ENCODE data around the gene PLIN1. TPM values are rescaled to one million over a fixed set of nuclear protein-coding genes. Genes with fewer than 3 reads are reported as not detected.
A peak's percentile ranks its signal among the peaks of the same experiment; 100 is the strongest.

PLIN1 gene
- total RNA-seq, 4 donors from 2014 or later: 4.6 to 48.3 (median 11.9) TPM

DNA sequence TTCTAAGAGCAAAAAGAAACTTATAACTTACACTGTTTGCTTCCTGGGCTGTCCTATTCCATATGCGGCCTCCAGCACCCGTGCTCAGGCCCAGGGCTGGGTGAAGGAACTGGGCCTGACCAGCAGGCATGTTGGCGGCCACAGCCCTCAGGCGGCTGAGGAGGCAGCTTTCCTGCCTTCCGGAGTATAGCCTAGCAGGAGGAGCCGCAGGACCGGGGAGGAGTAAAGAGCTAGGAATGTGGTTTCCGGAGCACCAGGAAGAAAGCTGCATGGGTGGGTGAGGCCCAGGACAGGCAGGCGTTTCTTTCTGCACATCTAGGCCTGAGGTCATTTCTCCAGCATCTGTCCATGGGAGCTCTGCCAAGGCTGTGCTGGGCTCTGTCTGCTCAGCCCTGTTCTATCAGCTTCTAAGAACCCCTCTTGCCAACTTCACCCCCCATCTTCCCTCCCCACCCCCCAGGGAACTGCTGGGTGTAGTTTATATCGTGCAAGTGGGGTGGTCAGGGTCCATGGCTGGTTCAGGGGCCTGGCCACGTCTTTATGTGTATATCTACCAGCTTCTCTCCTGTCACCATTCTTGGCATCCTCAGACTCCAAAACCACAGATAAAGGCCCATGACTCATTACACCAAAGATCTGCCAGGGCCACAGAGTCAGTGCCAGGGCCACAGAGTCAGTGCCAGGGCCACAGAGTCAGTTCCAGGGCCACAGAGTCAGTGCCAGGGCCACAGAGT lies 16.1 kb downstream of the PLIN1 start:
- in situ Hi-C loops (cut with MboI; ENCODE audit: low pct_ligation_motif_present in 1 of 4, low pct_unique_long_range_greater_than_20kb in 1 of 4, low sequenced_read_pairs in 3 of 4): no loop called here
- Histone ChIP-seq H3K4me1 (peaks cover 11 to 28% (median 17%) of the 10 kb centered on the region in 4 donors), H3K27ac (peak overlapping the region; percentile 75 to 85 (median 84)), H3K9me3 (no peaks in the 10 kb centered on the region), H3K27me3 (no peaks in the 10 kb centered on the region), H3K36me3 (no peaks in the 10 kb centered on the region), H3K4me3 (no peak overlapping the region)
- TF ChIP-seq POLR2AphosphoS5 (IDR thresholded peaks at IDR 0.05) (peak in 2 of 3 donors; percentile 77 to 83), EP300 (IDR thresholded peaks at IDR 0.05; ENCODE audit: low read depth) (no peak), POLR2A (IDR thresholded peaks at IDR 0.05) (peak; percentile 83), CTCF (IDR thresholded peaks at IDR 0.05) (peak in 1 of 5 experiments; percentile 38)
- intact Hi-C loops (cut with DNase I; ENCODE audit: low total_unique reads): no loop called here
- peak; percentile 87 for DNase-seq
- 32% methylated on average over 11 of the region's 11 CpGs; no CpG with 5 or more reads in 1 of the 2 donors for WGBS, 2 donors (ENCODE audit: low coverage in 1 of 2)

- 89% methylated on average over 2 of the region's 2 CpGs; no CpG with 5 or more reads in 1 of the 2 donors for WGBS, 2 donors (ENCODE audit: low coverage in 1 of 2)
- intact Hi-C loops (cut with DNase I; ENCODE audit: low total_unique reads) (no loop called here), in situ Hi-C loops (cut with MboI; ENCODE audit: low pct_ligation_motif_present in 1 of 4, low pct_unique_long_range_greater_than_20kb in 1 of 4, low sequenced_read_pairs in 3 of 4) (no loop called here)
- H3K9me3 ChIP-seq: no peaks in the 10 kb centered on the region
- H3K4me3 ChIP-seq: no peak overlapping the region
- H3K27me3 ChIP-seq: peaks cover 6% of the 10 kb centered on the region
- H3K27ac ChIP-seq: no peak overlapping the region
- TF ChIP-seq POLR2AphosphoS5 (IDR thresholded peaks at IDR 0.05) (no peak), POLR2A (IDR thresholded peaks at IDR 0.05) (no peak), EP300 (IDR thresholded peaks at IDR 0.05; ENCODE audit: low read depth) (no peak)
- DNase-seq: no peak
- H3K36me3 ChIP-seq: no peaks in the 10 kb centered on the region
- H3K4me1 ChIP-seq: peaks cover 11 to 27% (median 16%) of the 10 kb centered on the region in 4 donors
Measured at GRCh38 chr15:89660556-89660955, 18.6 kb downstream of the PLIN1 start.

- 91 to 97% methylated on average over 2 of the region's 2 CpGs for WGBS, 2 donors (ENCODE audit: low coverage in 1 of 2)
- DNase-seq: no peak
- H3K27ac ChIP-seq: no peak overlapping the region
- intact Hi-C loops (cut with DNase I; ENCODE audit: low total_unique reads): no loop called here
- H3K4me3 ChIP-seq: no peak overlapping the region
- H3K36me3 ChIP-seq: no peaks in the 10 kb centered on the region
- H3K4me1 ChIP-seq: peaks cover 5 to 27% (median 20%) of the 10 kb centered on the region in 4 donors
- no peak for TF ChIP-seq POLR2AphosphoS5 (IDR thresholded peaks at IDR 0.05)
- TF ChIP-seq EP300 (IDR thresholded peaks at IDR 0.05; ENCODE audit: low read depth): no peak
- TF ChIP-seq POLR2A (IDR thresholded peaks at IDR 0.05): no peak
- no peak for TF ChIP-seq CTCF (IDR thresholded peaks at IDR 0.05)
- no peaks in the 10 kb centered on the region for H3K9me3 ChIP-seq
- H3K27me3 ChIP-seq: peaks cover 18% of the 10 kb centered on the region
- in situ Hi-C loops (cut with MboI; ENCODE audit: low pct_ligation_motif_present in 1 of 4, low pct_unique_long_range_greater_than_20kb in 1 of 4, low sequenced_read_pairs in 3 of 4): no loop called here
Measured at GRCh38 chr15:89659295-89659694, 19.9 kb downstream of the PLIN1 start.

- Histone ChIP-seq H3K4me3 (no peak overlapping the region), H3K27me3 (peaks cover 20% of the 10 kb centered on the region), H3K4me1 (peaks cover 4 to 22% (median 14%) of the 10 kb centered on the region in 4 donors), H3K9me3 (no peaks in the 10 kb centered on the region), H3K36me3 (no peaks in the 10 kb centered on the region), H3K27ac (no peak overlapping the region)
- in situ Hi-C loops (cut with MboI; ENCODE audit: low pct_ligation_motif_present in 1 of 4, low pct_unique_long_range_greater_than_20kb in 1 of 4, low sequenced_read_pairs in 3 of 4): no loop called here
- no peak for DNase-seq
- no peak for TF ChIP-seq POLR2A (IDR thresholded peaks at IDR 0.05)
- TF ChIP-seq POLR2AphosphoS5 (IDR thresholded peaks at IDR 0.05): no peak
- TF ChIP-seq EP300 (IDR thresholded peaks at IDR 0.05; ENCODE audit: low read depth): no peak
- no peak for TF ChIP-seq CTCF (IDR thresholded peaks at IDR 0.05)
- WGBS, 2 donors (ENCODE audit: low coverage in 1 of 2): 78 to 86% methylated on average over 3 to 5 of the region's 5 CpGs
- intact Hi-C loops (cut with DNase I; ENCODE audit: low total_unique reads): no loop called here
Measured at GRCh38 chr15:89657686-89658200, 21.4 kb downstream of the PLIN1 start.

All from transverse colon (tissue), 4 donors.